K562 (cell line): Measurements from ENCODE around the gene PTP4A2. TPM values are rescaled to one million over a fixed set of nuclear protein-coding genes. Genes with fewer than 3 reads are reported as not detected.

Source experiments
- DPF2 ChIP-seq: fragments of 450-650 bp; IDR thresholded peaks from 2 replicates; pipeline ENCODE4 v1.6.1; 2016
- GTF2E2 ChIP-seq: fragments of 200-800 bp; sonication (Bioruptor generic); IDR thresholded peaks from 2 replicates; pipeline ENCODE4 v1.6.1; 2016; ENCODE audit warnings: missing genetic modification characterization, missing compliant biosample characterization
- HMG20B ChIP-seq: fragments of 250-450 bp; sonication (Bioruptor Pico); IDR thresholded peaks from 2 replicates; pipeline ENCODE4 v1.5.0; 2021; ENCODE audit warnings: mild to moderate bottlenecking
- HMGN3 ChIP-seq: IDR thresholded peaks from 2 replicates; pipeline ENCODE4 v1.6.1; 2011; ENCODE audit warnings: borderline replicate concordance, low read depth, mild to moderate bottlenecking, mixed read lengths, low read length; ENCODE audit not compliant: insufficient read length; ENCODE audit errors: extremely low read depth
- MAZ ChIP-seq, 2 experiments: fragments of 450-650 bp in 1 of 2; sonication (generic) in 1 of 2; formaldehyde crosslinking; IDR thresholded peaks in 1 of 2; conservative IDR thresholded peaks in 1 of 2; 2 replicates each; pipeline versions ENCODE4 v1.4.0 to v1.5.0; 2020; ENCODE audit warnings: mild to moderate bottlenecking in 1 of 2, missing genetic modification reagents in 1 of 2
- MEF2A ChIP-seq: IDR thresholded peaks from 2 replicates; pipeline ENCODE4 v1.6.1; 2011; ENCODE audit warnings: low read depth, mild to moderate bottlenecking, low read length, moderate library complexity; ENCODE audit not compliant: control insufficient read depth
- MTA3 ChIP-seq: fragments of 450-650 bp; formaldehyde crosslinking; IDR thresholded peaks from 2 replicates; pipeline ENCODE4 v1.6.1; 2017; ENCODE audit warnings: mild to moderate bottlenecking, borderline replicate concordance
- NFXL1 ChIP-seq: fragments of 450-650 bp; formaldehyde crosslinking; IDR thresholded peaks from 2 replicates; pipeline ENCODE4 v1.4.0; 2021; ENCODE audit warnings: mild to moderate bottlenecking
- NFYB ChIP-seq: IDR thresholded peaks from 2 replicates; pipeline ENCODE4 v1.6.1; 2011; ENCODE audit warnings: mild to moderate bottlenecking, moderate library complexity; ENCODE audit not compliant: insufficient read length; ENCODE audit errors: extremely low read depth
- SMARCA5 ChIP-seq: fragments of 450-650 bp; IDR thresholded peaks from 2 replicates; pipeline ENCODE4 v1.6.1; 2016
- SMARCE1 ChIP-seq: fragments of 450-650 bp; IDR thresholded peaks from 2 replicates; pipeline ENCODE4 v1.7.1; 2016; ENCODE audit warnings: mild to moderate bottlenecking
- TAF9B ChIP-seq: fragments of 450-650 bp; IDR thresholded peaks from 2 replicates; pipeline ENCODE4 v1.6.1; 2018; ENCODE audit warnings: mild to moderate bottlenecking; ENCODE audit not compliant: partially characterized antibody
- U2AF1 ChIP-seq: fragments of 200-400 bp; formaldehyde crosslinking; optimal IDR thresholded peaks from 2 replicates; pipeline ENCODE3; 2017; ENCODE audit warnings: mild to moderate bottlenecking, low read depth, low read length, moderate library complexity
- ZC3H8 ChIP-seq: fragments of 450-650 bp; IDR thresholded peaks from 2 replicates; pipeline ENCODE4 v1.6.1; 2017
- ZNF197 ChIP-seq: fragments of 200-800 bp; sonication (Bioruptor generic); IDR thresholded peaks from 2 replicates; pipeline ENCODE4 v1.6.1; 2016; ENCODE audit warnings: low read depth, missing genetic modification characterization, missing compliant biosample characterization
- ZNF217 ChIP-seq: sonication (generic); formaldehyde crosslinking; IDR thresholded peaks from 2 replicates; pipeline ENCODE4 v1.8.0; 2022; ENCODE audit warnings: mild to moderate bottlenecking, missing genetic modification reagents
- polyA plus RNA-seq, 8 experiments: library from polyadenylated mRNA; depleted of rRNA in 4 of 8; stranded (reverse) in 5 of 8; unstranded in 3 of 8; fragments of >200 nt; fragmentation: Nextera tagmentation in 2 of 8; fragmentation: Illumina TruSeq in 1 of 8; extraction: Ambion mirVana in 2 of 8; extraction: Trizol in 1 of 8; gene quantifications; 2 replicates each; pipeline versions ENCODE4 v1.2.1 to v1.2.3, GENCODE V29; 2011 to 2014; ENCODE audit warnings: inconsistent platforms in 1 of 8, missing spikeins in 1 of 8
- total RNA-seq, 7 experiments: library from RNA; depleted of rRNA in 6 of 7; stranded (reverse); fragments of >200 nt in 6 of 7; fragmentation: Illumina TruSeq in 2 of 7; extraction: Trizol in 2 of 7; gene quantifications; 2 replicates each; pipeline versions ENCODE4 v1.2.1 to v1.2.3, GENCODE V29; 2011 to 2021; ENCODE audit warnings: low replicate concordance in 1 of 7
- TF ChIP-seq, protein P1 (sequence below): fragments of 450-650 bp; IDR thresholded peaks from 2 replicates; pipeline ENCODE4 v1.6.1; 2017; ENCODE audit warnings: antibody characterized with exemption, mild to moderate bottlenecking
- TF ChIP-seq, protein P2 (sequence below): sonication (generic); formaldehyde crosslinking; IDR thresholded peaks from 2 replicates; pipeline ENCODE4 v1.8.1; 2023; ENCODE audit warnings: mild to moderate bottlenecking, missing genetic modification reagents

PTP4A2 gene
- total and polyA plus RNA-seq, 9 of the 15 experiments (the other 6 are each of a cell fraction or from before 2014, with no cell fraction given) = 197 to 870 (median 480) TPM

DNA sequence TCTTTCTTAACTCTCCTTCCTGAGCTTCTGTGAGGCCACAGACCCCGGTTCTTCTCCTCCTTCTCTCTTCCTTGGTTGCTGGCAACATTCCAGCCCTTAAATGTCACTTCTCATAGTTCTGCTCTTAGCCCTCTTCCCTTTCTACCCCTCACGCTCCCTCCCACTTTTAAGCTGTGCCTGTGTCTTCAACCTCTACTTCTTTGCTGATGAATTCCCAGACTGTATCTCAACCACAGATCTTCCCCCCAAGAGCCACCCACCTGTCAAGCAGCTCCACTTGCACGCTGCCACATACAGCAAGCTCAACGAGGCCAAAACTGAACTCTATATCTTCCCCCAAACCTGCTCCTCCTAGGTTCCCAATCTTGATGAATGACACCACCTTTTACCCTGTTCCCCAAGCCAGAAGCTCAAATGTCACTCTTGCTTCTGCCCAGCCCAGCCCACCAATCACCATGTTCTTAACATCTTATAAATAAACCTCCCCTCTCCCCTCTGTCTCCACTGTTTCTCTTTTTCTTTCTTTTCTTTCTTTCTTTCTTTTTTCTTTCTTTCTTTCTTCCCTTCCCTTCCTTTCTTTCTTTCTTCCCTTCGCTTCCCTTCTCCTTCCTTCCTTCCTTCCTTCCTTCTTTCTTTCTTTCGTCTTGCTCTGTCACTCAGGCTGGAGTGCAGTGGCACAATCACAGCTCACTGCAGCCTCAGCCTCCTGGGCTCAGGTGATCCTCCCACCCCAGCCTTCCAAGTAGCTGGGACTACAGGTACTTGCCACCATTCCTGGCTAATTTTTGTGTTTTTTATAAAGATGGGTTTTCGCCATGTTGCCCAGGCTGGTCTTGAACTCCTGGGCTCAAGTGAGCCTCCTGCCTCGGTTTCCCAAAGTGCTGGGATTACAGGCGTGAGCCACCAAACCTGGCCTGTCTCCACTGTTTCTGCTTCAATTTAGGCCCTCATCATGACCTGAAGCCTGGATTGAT lies 19.8 kb upstream of the PTP4A2 start (continued):
- TF ChIP-seq HMG20B (no peak), MTA3 (peak; percentile 69), ZNF217 (CRISPR knock-in tag) (no peak), SMARCA5 (peak; percentile 75; the same call in 1 of the 2 replicates), MAZ (CRISPR knock-in tag; conservative IDR thresholded peaks at IDR 0.05 in 1 of 2, IDR thresholded peaks at IDR 0.05 in 1 of 2) (peak in 1 of 2 experiments; percentile 68; a peak in 3 of 4 replicates), U2AF1 (no peak), ZNF197 (no peak), NFYB (no peak), NFXL1 (CRISPR knock-in tag) (no peak), DPF2 (peak; percentile 93), HMGN3 (no peak), TAF9B (peak; percentile 45), ZC3H8 (peak; percentile 72; the same call in 1 of the 2 replicates), GTF2E2 (no peak), MEF2A (no peak), SMARCE1 (peak; percentile 90)
- TF ChIP-seq, protein P1, sequence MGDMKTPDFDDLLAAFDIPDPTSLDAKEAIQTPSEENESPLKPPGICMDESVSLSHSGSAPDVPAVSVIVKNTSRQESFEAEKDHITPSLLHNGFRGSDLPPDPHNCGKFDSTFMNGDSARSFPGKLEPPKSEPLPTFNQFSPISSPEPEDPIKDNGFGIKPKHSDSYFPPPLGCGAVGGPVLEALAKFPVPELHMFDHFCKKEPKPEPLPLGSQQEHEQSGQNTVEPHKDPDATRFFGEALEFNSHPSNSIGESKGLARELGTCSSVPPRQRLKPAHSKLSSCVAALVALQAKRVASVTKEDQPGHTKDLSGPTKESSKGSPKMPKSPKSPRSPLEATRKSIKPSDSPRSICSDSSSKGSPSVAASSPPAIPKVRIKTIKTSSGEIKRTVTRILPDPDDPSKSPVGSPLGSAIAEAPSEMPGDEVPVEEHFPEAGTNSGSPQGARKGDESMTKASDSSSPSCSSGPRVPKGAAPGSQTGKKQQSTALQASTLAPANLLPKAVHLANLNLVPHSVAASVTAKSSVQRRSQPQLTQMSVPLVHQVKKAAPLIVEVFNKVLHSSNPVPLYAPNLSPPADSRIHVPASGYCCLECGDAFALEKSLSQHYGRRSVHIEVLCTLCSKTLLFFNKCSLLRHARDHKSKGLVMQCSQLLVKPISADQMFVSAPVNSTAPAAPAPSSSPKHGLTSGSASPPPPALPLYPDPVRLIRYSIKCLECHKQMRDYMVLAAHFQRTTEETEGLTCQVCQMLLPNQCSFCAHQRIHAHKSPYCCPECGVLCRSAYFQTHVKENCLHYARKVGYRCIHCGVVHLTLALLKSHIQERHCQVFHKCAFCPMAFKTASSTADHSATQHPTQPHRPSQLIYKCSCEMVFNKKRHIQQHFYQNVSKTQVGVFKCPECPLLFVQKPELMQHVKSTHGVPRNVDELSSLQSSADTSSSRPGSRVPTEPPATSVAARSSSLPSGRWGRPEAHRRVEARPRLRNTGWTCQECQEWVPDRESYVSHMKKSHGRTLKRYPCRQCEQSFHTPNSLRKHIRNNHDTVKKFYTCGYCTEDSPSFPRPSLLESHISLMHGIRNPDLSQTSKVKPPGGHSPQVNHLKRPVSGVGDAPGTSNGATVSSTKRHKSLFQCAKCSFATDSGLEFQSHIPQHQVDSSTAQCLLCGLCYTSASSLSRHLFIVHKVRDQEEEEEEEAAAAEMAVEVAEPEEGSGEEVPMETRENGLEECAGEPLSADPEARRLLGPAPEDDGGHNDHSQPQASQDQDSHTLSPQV = peak; percentile 95
- TF ChIP-seq, protein P2, sequence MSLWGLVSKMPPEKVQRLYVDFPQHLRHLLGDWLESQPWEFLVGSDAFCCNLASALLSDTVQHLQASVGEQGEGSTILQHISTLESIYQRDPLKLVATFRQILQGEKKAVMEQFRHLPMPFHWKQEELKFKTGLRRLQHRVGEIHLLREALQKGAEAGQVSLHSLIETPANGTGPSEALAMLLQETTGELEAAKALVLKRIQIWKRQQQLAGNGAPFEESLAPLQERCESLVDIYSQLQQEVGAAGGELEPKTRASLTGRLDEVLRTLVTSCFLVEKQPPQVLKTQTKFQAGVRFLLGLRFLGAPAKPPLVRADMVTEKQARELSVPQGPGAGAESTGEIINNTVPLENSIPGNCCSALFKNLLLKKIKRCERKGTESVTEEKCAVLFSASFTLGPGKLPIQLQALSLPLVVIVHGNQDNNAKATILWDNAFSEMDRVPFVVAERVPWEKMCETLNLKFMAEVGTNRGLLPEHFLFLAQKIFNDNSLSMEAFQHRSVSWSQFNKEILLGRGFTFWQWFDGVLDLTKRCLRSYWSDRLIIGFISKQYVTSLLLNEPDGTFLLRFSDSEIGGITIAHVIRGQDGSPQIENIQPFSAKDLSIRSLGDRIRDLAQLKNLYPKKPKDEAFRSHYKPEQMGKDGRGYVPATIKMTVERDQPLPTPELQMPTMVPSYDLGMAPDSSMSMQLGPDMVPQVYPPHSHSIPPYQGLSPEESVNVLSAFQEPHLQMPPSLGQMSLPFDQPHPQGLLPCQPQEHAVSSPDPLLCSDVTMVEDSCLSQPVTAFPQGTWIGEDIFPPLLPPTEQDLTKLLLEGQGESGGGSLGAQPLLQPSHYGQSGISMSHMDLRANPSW = no peak
